Chondrocyte (in vitro differentiated cells): ENCODE measurements around the gene MYL5. TPM values are rescaled to one million over a fixed set of nuclear protein-coding genes. Genes with fewer than 3 reads are reported as not detected.

ENCODE experiments used
- DNase-seq: peaks from one replicate; pipeline ENCODE4 v3.0.0; 2021; ENCODE audit warnings: mixed read lengths, low spot score
- H3K27ac Mint-ChIP-seq: one replicate; pipeline ENCODE4 v1.8.0; 2021; ENCODE audit warnings: mild to moderate bottlenecking, moderate library complexity, mixed read lengths; ENCODE audit not compliant: unreplicated experiment
- H3K27me3 Mint-ChIP-seq: 2 replicates; pipeline ENCODE4 v1.8.0; 2021; ENCODE audit warnings: low read depth, mixed read lengths
- H3K36me3 Mint-ChIP-seq: 2 replicates; pipeline ENCODE4 v1.8.0; 2021; ENCODE audit warnings: low read depth, mixed read lengths
- H3K4me1 Mint-ChIP-seq: 2 replicates; pipeline ENCODE4 v1.8.0; 2021; ENCODE audit warnings: low read depth, mild to moderate bottlenecking, mixed read lengths
- H3K4me3 Mint-ChIP-seq: one replicate; pipeline ENCODE4 v1.8.0; 2021; ENCODE audit warnings: mild to moderate bottlenecking, moderate library complexity, mixed read lengths; ENCODE audit not compliant: unreplicated experiment
- H3K9me3 Mint-ChIP-seq: 2 replicates; pipeline ENCODE4 v1.8.0; 2021; ENCODE audit warnings: low read depth, mixed read lengths
- total RNA-seq: library from RNA; stranded (reverse); gene quantifications from 3 replicates; pipeline ENCODE4 v1.2.1, GENCODE V29; 2021
- TF ChIP-seq, protein P1 (sequence below): fragments of 200-600 bp; sonication (generic); IDR thresholded peaks from 2 replicates; pipeline ENCODE4 v1.5.0; 2021; ENCODE audit warnings: antibody characterized with exemption, mild to moderate bottlenecking, moderate library complexity

The MYL5 gene
- total RNA-seq, 1 donor from 2014 or later = 22.8 TPM

DNA sequence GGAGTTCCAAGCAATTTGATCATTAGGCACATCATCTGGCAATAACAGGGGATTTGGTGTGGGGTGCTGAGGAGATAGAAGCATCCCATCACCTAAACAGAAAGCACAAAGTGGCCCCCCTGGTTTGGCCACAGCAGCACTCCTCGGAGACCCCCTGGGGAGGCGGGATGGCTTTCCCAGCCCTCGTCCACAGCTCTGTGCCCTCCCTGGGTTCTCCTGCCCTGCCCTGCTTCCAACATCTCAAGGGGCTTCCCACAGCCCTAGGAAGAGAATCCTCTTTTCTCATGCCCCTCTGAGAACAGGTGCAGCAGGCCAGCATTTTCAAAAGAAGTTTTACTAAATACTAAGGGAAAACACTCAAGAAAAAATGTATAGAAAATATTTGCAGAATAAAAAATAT is 13.1 kb upstream of the MYL5 start:
- Mint-ChIP-seq H3K9me3 (no peaks in the 10 kb centered on the region), H3K4me1 (peaks cover 2% of the 10 kb centered on the region), H3K27me3 (no peaks in the 10 kb centered on the region), H3K36me3 (no peaks in the 10 kb centered on the region), H3K4me3 (no peak overlapping the region), H3K27ac (no peak overlapping the region)
- TF ChIP-seq, protein P1, sequence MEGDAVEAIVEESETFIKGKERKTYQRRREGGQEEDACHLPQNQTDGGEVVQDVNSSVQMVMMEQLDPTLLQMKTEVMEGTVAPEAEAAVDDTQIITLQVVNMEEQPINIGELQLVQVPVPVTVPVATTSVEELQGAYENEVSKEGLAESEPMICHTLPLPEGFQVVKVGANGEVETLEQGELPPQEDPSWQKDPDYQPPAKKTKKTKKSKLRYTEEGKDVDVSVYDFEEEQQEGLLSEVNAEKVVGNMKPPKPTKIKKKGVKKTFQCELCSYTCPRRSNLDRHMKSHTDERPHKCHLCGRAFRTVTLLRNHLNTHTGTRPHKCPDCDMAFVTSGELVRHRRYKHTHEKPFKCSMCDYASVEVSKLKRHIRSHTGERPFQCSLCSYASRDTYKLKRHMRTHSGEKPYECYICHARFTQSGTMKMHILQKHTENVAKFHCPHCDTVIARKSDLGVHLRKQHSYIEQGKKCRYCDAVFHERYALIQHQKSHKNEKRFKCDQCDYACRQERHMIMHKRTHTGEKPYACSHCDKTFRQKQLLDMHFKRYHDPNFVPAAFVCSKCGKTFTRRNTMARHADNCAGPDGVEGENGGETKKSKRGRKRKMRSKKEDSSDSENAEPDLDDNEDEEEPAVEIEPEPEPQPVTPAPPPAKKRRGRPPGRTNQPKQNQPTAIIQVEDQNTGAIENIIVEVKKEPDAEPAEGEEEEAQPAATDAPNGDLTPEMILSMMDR = no peak
- DNase-seq = peak; percentile 51

DNA sequence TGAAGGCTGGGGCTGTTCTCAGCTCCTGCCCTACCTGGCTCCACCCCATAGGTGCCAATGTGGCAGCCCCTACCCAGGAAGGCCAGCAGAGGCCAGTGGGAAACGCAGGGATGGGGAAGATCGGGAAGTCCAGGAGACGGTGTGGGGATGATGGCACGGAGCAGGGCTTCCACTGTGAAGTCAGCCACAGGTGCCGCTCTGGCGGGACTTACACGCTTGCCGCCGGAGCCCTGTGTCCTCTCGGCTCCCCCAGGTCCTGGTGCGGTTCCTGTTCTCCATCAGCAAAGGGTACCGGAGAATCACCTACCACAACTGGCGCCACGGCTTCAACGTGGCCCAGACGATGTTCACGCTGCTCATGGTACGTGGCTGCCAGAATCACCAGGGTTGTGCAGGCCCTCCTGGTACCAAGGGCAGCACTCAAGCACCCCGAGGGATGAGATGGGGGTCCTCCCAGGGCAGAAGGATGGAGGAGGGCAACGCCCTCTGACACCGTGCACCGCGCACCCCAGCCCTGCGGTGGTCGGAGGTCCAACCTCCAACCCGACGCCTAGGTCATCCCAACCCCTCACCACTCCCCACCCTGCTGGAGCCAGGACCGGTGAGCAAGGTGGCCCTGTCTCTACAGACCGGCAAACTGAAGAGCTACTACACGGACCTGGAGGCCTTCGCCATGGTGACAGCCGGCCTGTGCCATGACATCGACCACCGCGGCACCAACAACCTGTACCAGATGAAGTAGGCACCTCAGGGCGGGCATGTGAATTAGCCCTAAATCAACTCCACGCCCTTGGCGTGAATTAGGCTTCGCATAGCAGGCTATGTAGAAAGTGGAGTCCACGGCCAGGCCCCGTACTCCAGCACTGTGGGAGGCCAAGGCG is 12.2 kb upstream of the MYL5 start:
- peaks cover 2% of the 10 kb centered on the region for H3K4me1 Mint-ChIP-seq
- H3K27me3 Mint-ChIP-seq = no peaks in the 10 kb centered on the region
- H3K4me3 Mint-ChIP-seq = no peak overlapping the region
- TF ChIP-seq, protein P1 = no peak
- peak; percentile 88 for DNase-seq
- no peak overlapping the region for H3K27ac Mint-ChIP-seq
- no peaks in the 10 kb centered on the region for H3K9me3 Mint-ChIP-seq
- H3K36me3 Mint-ChIP-seq = no peaks in the 10 kb centered on the region

GRCh38 chr4:663046-663437 is 11.3 kb upstream of the MYL5 start:
- Mint-ChIP-seq H3K27me3 (no peaks in the 10 kb centered on the region), H3K9me3 (no peaks in the 10 kb centered on the region), H3K36me3 (no peaks in the 10 kb centered on the region), H3K4me3 (peak overlapping the region; percentile 61), H3K4me1 (peaks cover 2% of the 10 kb centered on the region), H3K27ac (no peak overlapping the region)
- TF ChIP-seq, protein P1 = no peak
- DNase-seq = peak; percentile 84

DNA sequence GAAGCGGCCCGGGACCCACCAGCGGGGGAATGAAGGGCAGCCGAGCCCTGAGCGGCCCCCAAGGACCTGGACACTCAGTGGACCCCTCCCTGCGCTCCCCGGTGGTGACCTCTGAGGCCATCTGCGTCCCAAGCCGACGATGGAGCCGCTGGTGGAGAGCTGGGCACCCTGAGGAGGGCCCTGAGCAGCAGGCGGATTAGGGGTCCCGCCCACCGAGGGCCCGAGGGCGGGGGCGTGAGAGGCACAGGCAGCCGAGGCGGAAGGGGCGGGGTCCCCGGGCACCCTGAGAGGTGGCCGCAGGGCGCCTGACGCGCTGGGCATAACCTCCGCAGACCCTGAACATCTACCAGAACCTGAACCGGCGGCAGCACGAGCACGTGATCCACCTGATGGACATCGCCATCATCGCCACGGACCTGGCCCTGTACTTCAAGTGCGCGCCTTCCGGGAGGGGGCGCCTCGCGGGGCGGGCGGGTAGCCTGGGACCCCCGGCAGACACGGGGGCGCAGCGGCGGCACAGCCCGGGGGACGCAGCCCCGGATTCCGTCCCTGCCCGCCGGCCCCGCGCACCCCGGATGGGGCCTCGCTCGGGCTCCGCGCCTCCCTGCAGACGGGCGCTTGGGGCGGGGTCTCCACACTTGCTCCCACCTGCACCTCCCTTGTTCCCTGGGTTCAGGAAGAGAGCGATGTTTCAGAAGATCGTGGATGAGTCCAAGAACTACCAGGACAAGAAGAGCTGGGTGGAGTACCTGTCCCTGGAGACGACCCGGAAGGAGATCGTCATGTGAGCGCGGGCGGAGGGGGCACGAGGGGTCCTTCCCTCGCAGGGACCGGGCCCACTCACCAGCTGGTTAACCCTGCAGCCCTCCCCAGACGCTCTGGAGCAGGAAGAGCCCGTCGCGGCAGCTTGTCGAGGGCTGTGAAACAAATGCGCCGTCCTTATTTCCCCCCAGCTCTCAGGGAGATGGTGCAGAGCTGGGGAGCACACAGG is 10.6 kb upstream of the MYL5 start:
- DNase-seq = peak; percentile 90
- TF ChIP-seq, protein P1 = peak; percentile 54
- peak overlapping the region; percentile 61 for H3K4me3 Mint-ChIP-seq
- no peaks in the 10 kb centered on the region for H3K36me3 Mint-ChIP-seq
- peaks cover 2% of the 10 kb centered on the region for H3K4me1 Mint-ChIP-seq
- no peak overlapping the region for H3K27ac Mint-ChIP-seq
- no peaks in the 10 kb centered on the region for H3K9me3 Mint-ChIP-seq
- no peaks in the 10 kb centered on the region for H3K27me3 Mint-ChIP-seq

DNA sequence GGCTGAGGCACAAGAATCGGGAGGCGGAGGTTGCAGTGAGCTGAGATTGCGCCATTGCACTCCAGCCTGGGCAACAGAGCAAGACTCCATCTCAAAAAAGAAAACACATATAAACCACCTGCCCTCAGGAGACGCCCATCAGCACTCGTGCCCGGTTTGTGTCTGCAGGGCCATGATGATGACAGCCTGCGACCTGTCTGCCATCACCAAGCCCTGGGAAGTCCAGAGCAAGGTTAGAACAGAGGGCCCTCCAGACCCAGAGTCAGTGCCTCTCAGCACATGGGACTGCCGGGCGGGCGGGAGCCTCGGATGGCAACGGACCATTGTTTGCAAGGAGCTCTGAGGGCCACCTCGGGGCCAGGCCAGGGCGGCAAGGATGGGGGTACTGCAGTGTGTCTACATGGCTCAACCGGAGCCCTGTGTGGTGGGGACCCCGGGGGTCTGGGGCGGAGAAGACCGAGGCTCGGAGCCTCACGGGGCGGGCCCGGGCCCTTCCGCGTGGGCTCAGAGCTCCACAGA is 9.6 kb upstream of the MYL5 start:
- DNase-seq = peak; percentile 89
- H3K9me3 Mint-ChIP-seq = no peaks in the 10 kb centered on the region
- H3K27me3 Mint-ChIP-seq = no peaks in the 10 kb centered on the region
- peaks cover 2% of the 10 kb centered on the region for H3K4me1 Mint-ChIP-seq
- no peaks in the 10 kb centered on the region for H3K36me3 Mint-ChIP-seq
- H3K4me3 Mint-ChIP-seq = no peak overlapping the region
- TF ChIP-seq, protein P1 = no peak
- H3K27ac Mint-ChIP-seq = no peak overlapping the region
